DOHH2 (cell line): ENCODE data around the gene MPI.

ENCODE experiments used
- H3F3A ChIP-seq: fragments of 200-600 bp; sonication (generic), shearing (Covaris generic); 2 replicates; pipeline ENCODE4 v1.6.0; 2016; ENCODE audit warnings: antibody characterized with exemption, mild to moderate bottlenecking; ENCODE audit not compliant: control insufficient read depth, insufficient read depth
- H3K27ac ChIP-seq: fragments of 200-600 bp; sonication (generic); 2 replicates; pipeline ENCODE4 v1.5.1; 2014; ENCODE audit warnings: low read depth, mild to moderate bottlenecking, low read length, moderate library complexity
- H3K27me3 ChIP-seq: fragments of 200-600 bp; sonication (generic); 2 replicates; pipeline ENCODE4 v1.6.1; 2014; ENCODE audit warnings: mild to moderate bottlenecking, low read length, mixed read lengths; ENCODE audit not compliant: control insufficient read depth
- H3K36me3 ChIP-seq: fragments of 200-600 bp; sonication (generic); 2 replicates; pipeline ENCODE4 v1.6.1; 2014; ENCODE audit warnings: mild to moderate bottlenecking, low read length, moderate library complexity, mixed read lengths; ENCODE audit not compliant: control insufficient read depth
- H3K4me1 ChIP-seq: fragments of 200-600 bp; sonication (generic); 2 replicates; pipeline ENCODE4 v1.6.1; 2014; ENCODE audit warnings: mild to moderate bottlenecking, low read length, mixed read lengths; ENCODE audit not compliant: control insufficient read depth
- H3K4me2 ChIP-seq: fragments of 200-600 bp; sonication (generic); 2 replicates; pipeline ENCODE4 v1.6.0; 2014; ENCODE audit warnings: mild to moderate bottlenecking, low read length, moderate library complexity
- H3K4me3 ChIP-seq: fragments of 200-600 bp; sonication (generic); 2 replicates; pipeline ENCODE4 v1.5.1; 2014; ENCODE audit warnings: mild to moderate bottlenecking, low read length, mixed read lengths
- H3K79me2 ChIP-seq: fragments of 200-600 bp; sonication (generic); 2 replicates; pipeline ENCODE4 v1.6.1; 2014; ENCODE audit warnings: mild to moderate bottlenecking, low read length, mixed read lengths; ENCODE audit not compliant: control insufficient read depth
- H3K9me2 ChIP-seq: fragments of 200-600 bp; sonication (generic); replicated peaks from 2 replicates; pipeline ENCODE4 v1.6.1; 2014; ENCODE audit warnings: mild to moderate bottlenecking, low read length, mixed read lengths; ENCODE audit not compliant: control insufficient read depth
- H3K9me3 ChIP-seq: fragments of 200-600 bp; sonication (generic); 2 replicates; pipeline ENCODE4 v1.6.1; 2014; ENCODE audit warnings: antibody characterized with exemption, low read length, mixed read lengths; ENCODE audit not compliant: control insufficient read depth, insufficient read depth
- H4K20me1 ChIP-seq: fragments of 200-600 bp; sonication (generic); 2 replicates; pipeline ENCODE4 v1.6.0; 2014; ENCODE audit warnings: low read depth, mild to moderate bottlenecking, antibody characterized with exemption, low read length, moderate library complexity; ENCODE audit not compliant: control insufficient read depth, insufficient read depth
- CTCF ChIP-seq: fragments of 200-600 bp; sonication (generic); IDR thresholded peaks from one replicate; pipeline ENCODE4 v1.5.1; 2014; ENCODE audit warnings: antibody characterized with exemption, mild to moderate bottlenecking, low read depth, low read length; ENCODE audit not compliant: poor library complexity, severe bottlenecking
- EZH2phosphoT487 ChIP-seq: fragments of 200-600 bp; sonication (generic); IDR thresholded peaks from 2 replicates; pipeline ENCODE4 v1.6.1; 2017; ENCODE audit warnings: borderline replicate concordance, mild to moderate bottlenecking, antibody characterized with exemption, low read length, moderate library complexity, mixed read lengths

The MPI gene

GRCh38 chr15:74872702-74873035 is 17.2 kb upstream of the MPI start:
- H3K4me1 ChIP-seq = peaks cover 49% of the 10 kb centered on the region
- H3K4me3 ChIP-seq = peak overlapping the region; percentile 97
- H3K27me3 ChIP-seq = 0 out of 2 replicates have a peak, but pooled peaks cover 3% of the 10 kb centered on the region
- no peaks in the 10 kb centered on the region for H3K9me2 ChIP-seq
- H3K9me3 ChIP-seq = peaks cover 6% of the 10 kb centered on the region; the same call in 1 of the 2 replicates
- peaks cover 54% of the 10 kb centered on the region for H3K79me2 ChIP-seq
- peak overlapping the region; percentile 100 for H3K4me2 ChIP-seq
- peak overlapping the region; percentile 59 for H3K27ac ChIP-seq
- peaks cover 12% of the 10 kb centered on the region; the same call in 1 of the 2 replicates for H3F3A ChIP-seq
- H4K20me1 ChIP-seq = peaks cover 22% of the 10 kb centered on the region
- no peak for TF ChIP-seq CTCF
- no peak for TF ChIP-seq EZH2phosphoT487
- peaks cover 34% of the 10 kb centered on the region for H3K36me3 ChIP-seq

- peaks cover 19% of the 10 kb centered on the region for H4K20me1 ChIP-seq
- peak within 1 kb of the TSS; percentile 100 for H3K4me2 ChIP-seq
- no peaks in the 10 kb centered on the region for H3K9me2 ChIP-seq
- TF ChIP-seq CTCF = no peak
- TF ChIP-seq EZH2phosphoT487 = no peak
- H3F3A ChIP-seq = peaks cover 12% of the 10 kb centered on the region; the same call in 1 of the 2 replicates
- peak within 1 kb of the TSS; percentile 97 for H3K4me3 ChIP-seq
- H3K27me3 ChIP-seq = 0 out of 2 replicates have a peak, but pooled peaks cover 3% of the 10 kb centered on the region
- H3K79me2 ChIP-seq = peaks cover 48% of the 10 kb centered on the region
- peak within 1 kb of the TSS; percentile 59 for H3K27ac ChIP-seq
- H3K36me3 ChIP-seq = peaks cover 29% of the 10 kb centered on the region
- H3K9me3 ChIP-seq = peaks cover 2% of the 10 kb centered on the region; the same call in 1 of the 2 replicates
- H3K4me1 ChIP-seq = peaks cover 44% of the 10 kb centered on the region
Measured at GRCh38 chr15:74873036-74873755, 16.6 kb upstream of the MPI start, which contains the start of gene SCAMP2. Gene SCAMP2, minus strand, starts transcription at chr15:74873365. Its CDS starts 110 bp downstream, at chr15:74873255.

- peak overlapping the region; percentile 3; the same call in 1 of the 2 replicates for H3K27ac ChIP-seq
- no peaks in the 10 kb centered on the region for H3K9me2 ChIP-seq
- H3K4me2 ChIP-seq = peak overlapping the region; percentile 100
- peaks cover 22% of the 10 kb centered on the region for H3K36me3 ChIP-seq
- H3F3A ChIP-seq = peaks cover 12% of the 10 kb centered on the region; the same call in 1 of the 2 replicates
- H3K4me1 ChIP-seq = peaks cover 40% of the 10 kb centered on the region
- 0 out of 2 replicates have a peak, but pooled peaks cover 3% of the 10 kb centered on the region for H3K27me3 ChIP-seq
- H3K4me3 ChIP-seq = peak overlapping the region; percentile 97
- TF ChIP-seq CTCF = no peak
- no peak for TF ChIP-seq EZH2phosphoT487
- H3K79me2 ChIP-seq = peaks cover 41% of the 10 kb centered on the region
- no peaks in the 10 kb centered on the region for H3K9me3 ChIP-seq
- H4K20me1 ChIP-seq = peaks cover 19% of the 10 kb centered on the region
Measured at GRCh38 chr15:74873756-74874424, 16.0 kb upstream of the MPI start.
